GM18861 (cell line): Measurements from ENCODE around the gene HTRA2.
A peak's percentile ranks its signal among the peaks of the same experiment; 100 is the strongest.

Experiments
- ATAC-seq: cut with Tn5 transposase; IDR thresholded peaks from one replicate; pipeline ENCODE4 v1.9.1; 2021; ENCODE audit not compliant: unreplicated experiment

The HTRA2 gene

DNA sequence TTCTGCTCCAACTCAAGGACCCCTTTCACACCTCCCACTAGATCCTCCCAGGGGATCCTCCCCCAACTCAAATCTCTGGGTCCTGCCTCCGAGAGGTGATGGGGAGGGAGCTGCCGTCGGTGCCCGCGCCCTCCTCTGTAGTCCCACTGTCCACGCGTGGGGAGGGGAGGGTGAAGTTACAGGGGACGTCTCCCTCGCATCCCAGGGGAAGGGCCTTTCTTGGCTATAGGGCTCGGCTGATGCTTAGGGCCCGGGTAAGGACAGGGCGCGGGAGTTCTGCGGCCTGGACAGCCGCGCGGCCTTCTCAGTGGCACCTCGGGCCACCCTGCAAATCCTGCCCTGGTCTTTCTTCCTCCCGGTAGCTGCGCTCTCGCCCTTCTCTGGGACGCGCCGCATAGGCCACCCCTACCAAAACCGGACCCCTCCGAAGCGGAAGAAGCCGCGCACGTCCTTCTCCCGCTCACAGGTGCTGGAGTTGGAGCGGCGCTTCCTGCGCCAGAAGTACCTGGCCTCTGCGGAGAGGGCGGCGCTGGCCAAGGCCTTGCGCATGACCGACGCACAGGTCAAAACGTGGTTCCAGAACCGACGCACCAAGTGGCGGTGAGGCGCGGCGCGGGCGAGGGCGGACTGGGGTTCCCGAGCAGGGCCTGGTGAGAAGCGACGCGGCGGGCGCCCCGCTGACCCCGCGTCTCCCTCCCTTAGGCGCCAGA is 14.3 kb upstream of the HTRA2 start:
- no peak for ATAC-seq

DNA sequence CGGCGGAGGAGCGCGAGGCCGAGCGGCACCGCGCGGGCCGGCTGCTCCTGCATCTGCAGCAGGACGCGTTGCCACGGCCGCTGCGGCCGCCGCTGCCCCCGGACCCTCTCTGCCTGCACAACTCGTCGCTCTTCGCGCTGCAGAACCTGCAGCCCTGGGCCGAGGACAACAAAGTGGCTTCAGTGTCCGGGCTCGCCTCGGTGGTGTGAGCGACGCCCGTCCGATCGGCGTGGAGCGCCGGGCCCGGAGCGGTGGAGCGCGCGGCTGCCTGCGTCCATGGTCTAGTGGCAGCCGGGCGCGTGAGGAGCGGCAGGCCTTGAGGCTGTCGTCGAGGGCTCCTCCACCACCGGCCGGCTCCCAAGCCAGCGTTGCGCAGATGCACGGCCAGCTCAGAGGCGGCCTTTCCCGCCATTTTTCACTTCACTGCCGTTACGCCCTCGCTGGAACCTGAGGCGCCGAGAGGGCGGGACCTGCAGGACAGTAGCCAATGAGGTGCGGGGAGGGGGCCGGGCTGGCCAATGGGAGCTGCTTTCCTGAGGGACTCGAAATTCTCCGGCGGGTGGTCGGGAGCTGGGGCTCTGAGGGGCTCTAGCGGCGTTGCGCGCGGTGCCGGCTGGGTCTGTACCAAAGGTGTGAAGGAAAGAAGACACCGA is 13.6 kb upstream of the HTRA2 start:
- no peak for ATAC-seq

DNA sequence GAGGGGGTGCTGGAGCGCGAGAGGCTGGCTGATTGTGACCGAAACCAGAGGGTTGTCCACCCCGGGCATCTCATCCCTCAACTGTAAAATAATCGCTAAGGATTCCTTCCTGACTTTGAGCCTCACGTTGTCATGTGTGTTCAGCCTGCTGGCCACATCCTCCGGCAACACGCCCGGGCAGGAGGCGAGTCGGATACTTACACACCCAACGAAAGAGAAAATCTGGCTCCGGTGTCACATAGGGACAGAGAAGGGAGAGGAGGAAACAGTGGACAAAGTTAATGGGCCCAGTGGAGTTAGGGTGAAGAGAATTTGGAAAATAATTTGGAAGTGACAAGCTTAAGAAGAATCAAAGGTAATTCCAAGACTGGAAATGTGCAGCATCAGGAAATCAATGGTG is 13.1 kb upstream of the HTRA2 start:
- ATAC-seq, result no peak

DNA sequence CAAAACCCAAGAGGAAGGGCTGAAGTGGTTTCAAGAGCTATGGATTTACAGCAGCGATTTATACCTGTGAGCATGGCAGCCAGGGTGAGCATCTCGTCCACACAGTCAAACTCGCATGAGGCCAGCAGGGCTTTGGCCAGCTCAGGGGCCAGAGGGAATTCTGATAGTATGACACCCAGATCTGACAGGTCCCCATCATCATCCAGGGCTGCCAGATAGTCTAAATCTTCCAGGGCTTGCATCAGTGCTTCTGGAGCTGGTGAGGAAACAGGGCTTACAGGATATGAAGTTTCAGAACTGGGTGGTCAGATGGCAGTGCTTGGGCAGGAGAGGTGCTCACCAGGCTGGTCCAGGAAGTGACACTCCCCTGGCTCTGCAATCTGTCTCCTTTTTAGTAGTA is 7.2 kb upstream of the HTRA2 start:
- ATAC-seq, result no peak

DNA sequence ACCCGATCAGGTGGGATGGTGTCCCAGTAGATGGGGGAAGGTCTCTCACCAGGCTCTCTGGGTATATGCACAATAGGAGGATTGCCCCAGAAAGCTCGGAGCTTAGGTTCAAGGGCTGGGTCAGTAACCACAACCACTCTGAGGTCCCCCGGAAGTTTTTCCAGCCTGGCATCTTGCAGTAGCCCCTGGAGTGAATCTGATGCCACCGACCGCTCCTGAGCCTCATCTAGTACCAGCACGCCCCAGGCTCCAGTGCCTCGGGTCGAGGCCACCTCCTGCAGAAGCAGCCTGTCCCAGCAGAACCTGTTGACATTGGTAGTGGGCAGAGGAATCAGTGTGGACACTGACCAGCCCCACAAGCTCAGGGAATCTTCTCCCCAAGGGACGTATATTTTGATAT is 5.7 kb upstream of the HTRA2 start:
- ATAC-seq, result no peak

DNA sequence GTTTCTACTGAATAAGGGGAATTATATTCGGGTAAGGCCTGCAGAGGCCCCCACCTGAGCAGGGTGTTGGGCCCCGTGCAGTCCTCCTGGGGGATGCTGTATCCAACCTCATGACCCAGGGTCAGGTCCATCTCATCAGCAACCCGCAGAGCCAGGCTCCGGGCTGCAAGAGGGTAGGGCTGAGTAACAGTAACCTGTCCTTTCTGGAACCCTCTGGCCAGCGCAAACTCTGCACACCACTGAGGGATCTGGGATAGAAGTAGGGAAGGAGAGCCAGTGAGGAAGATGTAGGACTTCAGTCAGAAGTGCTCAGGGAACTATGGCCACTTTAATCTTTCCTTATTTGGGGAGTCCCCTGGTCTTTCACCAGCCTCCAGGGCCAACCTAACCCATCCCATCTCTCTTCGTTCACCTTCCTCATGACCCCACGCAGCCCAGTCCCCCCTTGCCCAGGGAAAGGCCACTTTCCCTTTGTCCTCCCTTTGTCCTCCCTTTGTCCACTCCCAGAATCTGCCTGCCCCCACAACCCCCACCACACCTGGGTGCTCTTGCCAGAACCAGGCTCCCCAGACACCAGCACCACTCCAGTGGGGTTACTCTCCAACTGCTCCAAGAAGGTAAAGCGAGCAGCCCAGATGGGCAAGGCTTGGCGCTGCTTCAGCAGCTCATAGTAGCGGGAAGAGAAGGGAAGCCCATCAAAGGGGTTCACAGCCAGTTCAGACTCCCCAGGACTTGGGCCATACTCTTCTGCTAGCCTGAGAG is 4.6 kb upstream of the HTRA2 start:
- ATAC-seq, result no peak

DNA sequence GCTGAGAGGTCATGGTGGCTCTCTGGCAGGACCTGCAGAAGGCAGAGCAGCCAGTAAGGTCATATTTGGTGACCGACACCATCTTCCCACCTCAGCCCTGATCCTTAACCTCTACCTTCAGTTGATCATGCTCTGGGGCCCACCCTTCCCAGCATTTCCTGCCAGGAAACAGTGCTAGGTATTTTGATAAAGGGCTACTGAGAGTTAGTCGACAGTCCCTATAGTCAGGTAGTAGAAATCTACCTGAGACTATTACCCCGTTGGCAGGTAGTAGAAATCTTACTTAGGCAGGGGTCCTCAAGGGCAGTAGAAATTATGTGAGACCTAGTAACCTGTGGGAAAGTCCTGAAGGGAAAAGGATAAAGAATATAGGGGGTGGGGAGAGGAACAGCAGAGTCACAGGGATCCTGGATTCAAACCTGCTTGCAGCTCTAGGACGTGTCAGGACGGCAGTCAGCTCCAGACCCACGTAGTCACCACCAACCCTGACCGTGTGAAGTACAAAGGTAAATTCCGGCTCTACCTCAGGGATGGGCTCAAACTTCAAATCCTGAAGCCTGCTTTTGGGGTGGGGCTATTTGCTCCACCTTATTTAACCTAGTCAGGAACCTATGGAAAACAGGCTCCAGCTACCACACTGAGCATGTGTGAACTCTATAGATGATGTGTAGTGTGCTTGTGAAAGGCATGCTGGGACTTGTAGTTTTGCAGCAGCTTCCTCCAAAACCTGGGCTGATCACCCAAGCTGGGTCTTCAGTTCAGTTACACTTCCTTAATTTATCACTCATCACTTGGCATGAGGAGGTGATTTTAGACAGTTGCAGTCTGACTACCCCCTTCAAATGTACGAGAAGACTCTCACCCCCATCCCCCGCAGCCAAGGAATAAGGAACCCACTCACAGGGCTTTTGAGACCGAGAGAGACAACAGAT is 3.8 kb upstream of the HTRA2 start, which contains the start of gene DQX1:
DQX1 (minus strand) TSS at position 515 of the 932 bp plus-strand sequence; CDS start at position 13, 502 bp downstream.
- ATAC-seq, result no peak

DNA sequence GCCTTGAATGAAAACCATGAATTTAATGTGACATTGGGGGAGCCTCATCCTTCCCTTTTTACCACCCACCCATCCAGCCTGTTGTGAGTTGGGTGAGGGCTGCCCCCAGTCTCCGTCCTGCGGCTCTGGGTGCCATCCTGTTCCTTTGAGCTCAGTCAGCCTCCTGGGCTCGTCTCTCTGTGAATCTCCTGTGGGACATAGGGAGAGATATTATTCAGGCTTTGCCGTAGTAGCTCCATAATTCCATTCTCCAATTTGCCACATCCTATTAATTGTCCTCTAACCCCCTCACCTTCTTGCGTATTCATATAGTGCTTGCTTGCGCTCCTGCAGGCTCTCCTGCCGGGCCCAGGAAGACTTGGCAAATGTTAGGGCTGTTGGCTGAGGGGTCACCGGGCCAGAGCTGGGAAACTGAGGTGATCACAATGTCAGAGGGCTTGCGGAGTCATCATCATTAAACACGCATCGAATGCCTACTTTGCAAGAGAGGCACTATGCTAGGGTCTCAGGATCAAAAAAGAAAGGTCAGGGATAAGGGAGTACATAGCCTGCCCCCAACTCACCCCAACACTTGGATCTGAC is 3.0 kb upstream of the HTRA2 start:
- no peak for ATAC-seq

DNA sequence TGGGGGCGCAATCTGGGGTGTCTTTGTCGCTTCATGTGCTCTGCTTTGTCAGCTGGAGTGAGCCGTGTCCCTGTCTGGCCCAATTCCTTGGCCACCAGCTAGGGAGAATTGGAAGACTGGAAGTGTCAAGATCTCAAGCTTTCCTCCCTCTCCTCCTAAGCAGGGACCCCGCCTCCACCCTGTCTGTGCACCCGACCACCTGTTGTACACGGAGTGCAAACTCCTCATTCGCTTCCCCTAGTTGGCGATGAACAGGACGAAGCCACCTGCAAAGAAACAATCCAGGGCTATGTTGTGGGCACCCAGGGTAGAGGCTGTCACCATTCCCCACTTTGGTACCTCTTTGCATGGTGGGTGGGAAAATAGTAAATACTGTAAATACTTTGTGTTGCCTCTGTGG is 2.0 kb upstream of the HTRA2 start:
- ATAC-seq, result no peak

DNA sequence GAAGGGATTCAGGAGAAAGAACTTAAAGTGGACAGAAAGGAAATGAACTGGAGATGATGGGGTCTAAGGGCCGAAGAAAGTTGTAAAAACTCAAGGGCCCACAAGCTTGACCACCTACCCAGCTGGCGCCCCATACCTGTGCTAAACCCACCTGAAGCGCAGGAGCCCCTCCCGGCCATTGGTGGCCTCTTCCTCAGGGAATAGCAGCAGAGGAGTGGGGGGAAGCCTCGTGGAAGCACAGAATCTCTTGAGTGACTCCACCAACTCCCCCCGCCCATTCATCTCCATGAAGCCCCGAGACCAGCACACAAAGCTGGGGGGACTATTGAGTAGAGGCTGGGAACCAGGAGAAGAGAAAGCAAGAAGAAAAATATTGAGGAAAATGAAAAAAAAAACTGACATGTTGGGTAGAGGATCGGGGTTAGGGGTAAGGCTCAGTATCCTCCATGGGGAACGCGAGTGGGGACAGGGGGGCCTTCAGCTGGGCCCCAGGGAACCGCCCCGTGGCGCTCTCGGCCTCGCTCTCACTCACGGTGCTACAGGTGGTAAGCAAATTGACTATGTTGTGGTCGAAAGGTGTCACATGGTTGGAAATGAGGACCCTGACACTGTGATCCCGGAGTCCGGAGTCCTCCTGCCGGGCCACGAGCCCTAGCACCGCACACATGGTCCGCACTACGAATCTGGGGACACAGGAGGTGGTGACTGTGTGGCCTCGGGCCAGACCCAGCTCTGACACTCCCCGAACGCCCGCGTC is 955 bp upstream of the HTRA2 start:
- ATAC-seq, result peak; percentile 6

DNA sequence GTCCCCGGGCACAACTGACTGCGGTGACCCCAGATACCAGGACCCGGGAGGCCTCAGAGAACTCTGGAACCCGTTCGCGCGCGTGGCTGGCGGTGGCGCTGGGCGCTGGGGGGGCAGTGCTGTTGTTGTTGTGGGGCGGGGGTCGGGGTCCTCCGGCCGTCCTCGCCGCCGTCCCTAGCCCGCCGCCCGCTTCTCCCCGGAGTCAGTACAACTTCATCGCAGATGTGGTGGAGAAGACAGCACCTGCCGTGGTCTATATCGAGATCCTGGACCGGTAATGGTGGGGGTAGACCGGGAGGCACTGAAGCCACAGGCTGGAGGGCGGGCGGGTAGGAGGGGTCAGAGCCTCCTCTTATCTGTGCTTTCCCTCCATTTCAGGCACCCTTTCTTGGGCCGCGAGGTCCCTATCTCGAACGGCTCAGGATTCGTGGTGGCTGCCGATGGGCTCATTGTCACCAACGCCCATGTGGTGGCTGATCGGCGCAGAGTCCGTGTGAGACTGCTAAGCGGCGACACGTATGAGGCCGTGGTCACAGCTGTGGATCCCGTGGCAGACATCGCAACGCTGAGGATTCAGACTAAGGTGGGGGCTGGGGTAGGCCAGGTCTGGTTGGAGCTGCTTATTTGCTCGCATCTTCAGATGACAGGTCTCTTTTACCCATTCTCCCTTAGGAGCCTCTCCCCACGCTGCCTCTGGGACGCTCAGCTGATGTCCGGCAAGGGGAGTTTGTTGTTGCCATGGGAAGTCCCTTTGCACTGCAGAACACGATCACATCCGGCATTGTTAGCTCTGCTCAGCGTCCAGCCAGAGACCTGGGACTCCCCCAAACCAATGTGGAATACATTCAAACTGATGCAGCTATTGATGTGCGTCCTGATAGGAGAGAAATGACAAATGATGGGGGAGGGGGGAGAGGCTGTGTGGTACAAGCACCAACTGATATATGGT is 780 bp downstream of the HTRA2 start:
- peak; percentile 32 for ATAC-seq

DNA sequence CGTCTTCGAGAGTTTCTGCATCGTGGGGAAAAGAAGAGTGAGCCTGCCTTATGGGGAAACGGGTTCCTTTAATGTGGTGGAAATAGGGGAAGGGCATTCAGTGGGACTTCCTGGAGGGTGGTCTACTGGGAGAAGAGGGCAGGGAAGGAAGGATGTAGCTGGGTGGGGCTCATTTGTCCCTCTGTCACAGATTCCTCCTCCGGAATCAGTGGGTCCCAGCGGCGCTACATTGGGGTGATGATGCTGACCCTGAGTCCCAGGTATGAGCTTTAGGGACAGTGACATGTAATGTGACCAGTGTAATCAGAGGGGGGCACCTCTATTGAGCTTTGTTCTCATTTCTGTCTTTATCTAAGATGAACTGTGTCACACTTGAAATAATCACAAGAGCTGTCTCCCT is 1.9 kb downstream of the HTRA2 start:
- ATAC-seq, result no peak

DNA sequence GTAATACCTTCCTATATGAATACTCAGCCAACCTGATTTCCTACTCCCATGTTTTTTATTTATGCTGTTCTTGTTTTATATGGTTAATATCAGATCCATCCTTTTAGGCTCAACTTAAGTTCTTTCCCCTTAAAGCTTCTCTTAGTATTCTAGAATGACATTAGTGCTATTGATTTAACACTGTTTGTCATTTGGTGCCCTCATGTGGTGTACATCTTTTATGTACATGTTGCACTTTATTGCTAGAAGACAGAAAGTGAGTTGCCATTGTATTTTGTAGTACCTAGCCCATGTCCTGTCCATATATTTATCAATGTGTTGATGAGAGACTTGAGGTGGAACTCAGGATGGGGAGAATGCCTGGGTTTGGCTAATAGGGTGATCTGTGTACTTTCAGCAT is 2.5 kb downstream of the HTRA2 start:
- no peak for ATAC-seq

DNA sequence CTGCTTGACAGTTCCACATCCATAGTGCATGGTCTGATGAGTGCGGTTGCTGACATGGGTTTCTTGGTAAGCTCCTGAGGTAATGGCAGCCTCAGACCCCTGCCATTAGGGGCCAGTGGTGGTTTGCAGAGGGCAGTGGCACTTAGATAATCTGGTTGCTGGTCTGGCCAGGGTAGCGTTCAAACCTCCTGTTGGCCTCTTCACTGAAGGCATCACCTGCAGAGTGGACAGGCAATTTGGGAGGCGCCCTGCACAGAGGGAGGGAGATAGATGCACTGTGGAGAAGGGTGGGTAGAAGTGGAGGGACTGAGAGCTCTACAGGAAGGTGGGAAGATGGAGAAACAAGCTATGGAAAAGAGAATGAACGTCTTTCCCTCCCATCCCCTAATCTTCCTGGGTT is 3.7 kb downstream of the HTRA2 start:
- no peak for ATAC-seq

DNA sequence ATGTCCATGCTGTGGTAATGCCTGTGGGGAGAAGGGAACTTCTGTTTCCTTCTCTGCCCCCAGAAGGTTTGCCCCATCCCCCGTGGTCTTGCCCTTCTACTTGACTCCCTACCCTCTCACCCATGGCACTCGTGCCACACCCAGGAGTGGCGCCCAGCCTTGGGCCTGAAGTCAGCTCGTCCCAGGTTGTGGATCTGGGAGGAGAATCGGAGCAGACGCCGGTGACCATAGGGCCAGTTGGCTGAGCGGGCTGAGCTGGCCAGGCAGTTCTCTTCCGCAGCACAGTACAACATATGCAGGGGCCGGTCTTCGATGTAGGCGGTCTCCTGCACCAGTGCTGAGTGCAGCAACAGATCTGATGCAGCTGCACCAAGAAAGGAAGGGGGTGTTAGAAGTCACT is 4.7 kb downstream of the HTRA2 start:
- no peak for ATAC-seq

DNA sequence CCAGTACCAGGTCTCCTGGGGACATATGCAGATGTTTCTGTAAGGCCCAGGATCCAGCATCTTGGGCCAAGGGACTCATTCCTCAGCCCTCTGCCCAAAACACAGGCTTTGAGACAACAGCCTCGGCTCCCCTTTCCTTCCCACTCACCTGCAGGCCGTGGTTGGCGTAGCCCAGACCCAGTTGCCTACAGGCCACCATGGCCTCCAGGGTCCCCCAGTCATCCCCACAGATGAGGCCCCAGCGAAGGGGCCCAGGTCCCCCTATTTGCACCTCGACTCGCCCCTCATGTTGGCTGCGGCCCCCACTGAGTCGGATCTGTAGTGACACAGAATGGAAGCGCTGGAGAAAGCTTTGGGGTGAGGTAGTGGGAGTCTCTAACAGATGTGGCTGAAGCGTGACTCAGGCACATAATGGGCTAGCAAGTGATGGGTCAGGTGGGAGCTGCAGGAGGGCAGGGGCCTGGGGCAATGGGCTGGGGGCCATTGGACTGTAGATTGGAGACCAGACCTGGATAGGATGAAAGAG is 5.8 kb downstream of the HTRA2 start:
- no peak for ATAC-seq

DNA sequence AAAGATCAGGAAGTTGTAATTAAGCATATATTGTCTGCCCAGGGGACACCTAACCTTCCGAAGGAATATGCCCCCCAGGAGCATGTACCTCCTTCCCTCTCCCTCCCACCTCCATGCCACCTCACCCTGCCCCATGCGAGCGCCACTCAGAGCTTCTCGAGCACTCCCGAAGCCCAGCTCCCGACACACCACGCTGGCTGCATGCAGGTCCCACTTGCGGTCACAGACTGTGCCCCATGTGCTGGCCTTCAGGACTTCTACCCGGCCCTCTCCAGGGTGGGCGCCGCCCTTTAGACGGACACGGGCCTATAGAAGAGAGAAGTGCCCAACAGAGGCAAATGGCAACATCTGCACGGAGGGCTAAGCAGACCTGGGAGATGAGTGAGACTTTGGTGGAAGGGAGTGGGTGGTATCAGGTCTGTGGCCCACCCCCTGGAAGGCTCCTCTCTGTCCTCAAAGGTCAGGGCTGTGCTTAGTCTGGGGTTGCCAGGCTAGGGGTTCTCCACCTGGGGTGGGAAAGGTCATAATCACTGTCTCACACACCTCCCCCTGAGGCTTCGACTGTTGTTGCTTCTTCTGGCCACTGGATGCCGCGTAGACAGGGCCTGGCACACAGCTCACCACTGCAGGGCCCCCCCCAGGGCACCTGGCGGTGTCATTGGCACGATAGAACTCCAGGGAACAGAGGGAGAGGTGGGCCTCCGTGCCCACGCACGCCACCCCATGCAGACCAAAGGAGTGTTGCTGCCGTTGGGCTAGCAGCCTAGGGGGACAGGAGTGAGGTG is 6.6 kb downstream of the HTRA2 start:
- no peak for ATAC-seq

DNA sequence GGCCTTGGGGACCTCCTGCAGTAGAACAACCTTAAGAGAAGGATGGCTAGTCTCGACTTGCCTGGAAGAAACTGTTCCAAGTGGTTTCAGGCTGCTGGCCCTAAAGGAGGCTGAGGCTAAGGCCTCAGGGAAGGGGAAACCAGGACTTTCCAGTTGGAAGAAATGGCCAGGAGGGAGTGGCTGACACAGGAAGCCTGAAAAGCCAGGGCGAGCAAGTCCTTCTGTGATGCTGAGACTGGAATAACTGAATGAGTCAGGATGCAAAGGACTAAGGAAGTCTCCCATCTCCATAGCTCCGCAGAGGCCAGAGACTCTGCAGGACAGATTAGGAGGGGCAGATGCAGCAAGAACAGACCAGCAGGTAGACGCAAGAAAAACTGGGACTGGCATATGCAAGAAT is 7.4 kb downstream of the HTRA2 start:
- no peak for ATAC-seq
